GM12874 (cell line): ENCODE data around the gene MYO16.

Source experiments
- CTCF ChIP-seq: IDR thresholded peaks from 2 replicates; pipeline ENCODE4 v1.5.1; 2011; ENCODE audit warnings: low read depth, mild to moderate bottlenecking, control low read depth, low read length, moderate library complexity; ENCODE audit not compliant: insufficient read depth

Gene MYO16

DNA sequence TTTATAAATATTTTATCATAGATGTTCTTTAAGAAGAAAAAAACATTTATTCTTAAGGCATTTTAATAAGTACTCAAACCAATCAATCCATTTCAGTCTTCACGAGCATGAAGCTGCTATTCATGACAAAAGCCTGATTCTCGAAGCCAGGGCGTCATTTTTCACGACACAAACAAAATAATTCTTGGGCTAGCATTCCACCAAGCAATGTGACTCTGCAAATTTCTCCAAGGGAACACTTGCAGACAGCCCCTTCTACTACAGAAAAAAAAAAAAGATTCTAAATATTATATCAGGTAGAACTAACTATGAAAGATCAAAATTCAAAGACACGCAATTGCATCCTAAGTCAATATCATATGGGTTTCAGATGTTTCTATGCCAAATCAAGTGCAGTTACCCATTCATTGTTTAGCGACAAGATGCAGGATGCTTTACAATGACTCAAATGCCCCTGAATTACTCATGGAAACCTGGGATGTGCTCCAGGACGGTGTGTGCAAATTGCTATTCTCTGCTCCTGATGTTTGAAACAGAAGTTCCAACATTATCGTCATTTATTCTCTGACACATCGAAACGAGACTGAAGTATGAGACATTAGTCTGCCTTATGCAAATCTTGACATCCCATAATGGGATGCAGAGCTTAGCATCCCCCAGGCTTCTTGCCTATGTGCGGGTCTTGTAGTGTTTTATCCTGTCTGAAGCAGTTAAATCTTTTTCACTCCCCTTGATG, 517.7 kb downstream of the MYO16 start:
- no peak for TF ChIP-seq CTCF

- TF ChIP-seq CTCF: no peak
Observed at GRCh38 chr13:109148243-109148642, 518.8 kb downstream of the MYO16 start.

- TF ChIP-seq CTCF: no peak
Observed at GRCh38 chr13:109150696-109151095, 521.3 kb downstream of the MYO16 start.

- no peak for TF ChIP-seq CTCF
Observed at GRCh38 chr13:109151255-109151654, 521.8 kb downstream of the MYO16 start.

- TF ChIP-seq CTCF: no peak
Observed at GRCh38 chr13:109151696-109152095, 522.3 kb downstream of the MYO16 start.

DNA sequence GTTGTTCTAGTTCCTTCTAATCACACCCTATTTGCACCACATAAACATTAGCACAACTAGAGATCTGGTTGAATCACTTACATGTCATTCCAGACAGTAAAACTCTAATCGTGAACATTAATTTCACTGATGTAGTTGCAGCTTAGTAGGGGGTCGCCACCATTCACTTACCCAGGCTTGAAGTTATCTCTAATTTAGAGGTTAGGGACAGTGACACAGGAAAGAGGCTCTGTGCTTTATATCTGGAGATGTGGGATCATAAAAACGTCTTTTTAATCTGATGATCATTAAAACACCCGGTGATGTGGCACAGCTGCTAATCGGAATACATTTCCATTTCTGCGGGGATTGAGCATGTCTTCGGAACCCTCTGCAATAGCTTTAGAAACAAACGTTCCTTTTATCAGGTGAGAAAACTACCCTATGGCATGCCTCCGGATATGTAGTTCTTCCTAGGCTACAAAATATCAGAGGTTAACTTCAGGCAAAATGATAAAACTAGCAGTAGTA, 523.0 kb downstream of the MYO16 start:
- no peak for TF ChIP-seq CTCF

GRCh38 chr13:109152941-109153340, 523.5 kb downstream of the MYO16 start:
- TF ChIP-seq CTCF: no peak
